ENCODE measurements around the gene PIK3R6.
"Not testable (repeated sequence)": the region's sequence is repeated elsewhere in the genome, so short reads cannot be mapped to it uniquely, and the experiment has no call there.

The PIK3R6 gene

DNA sequence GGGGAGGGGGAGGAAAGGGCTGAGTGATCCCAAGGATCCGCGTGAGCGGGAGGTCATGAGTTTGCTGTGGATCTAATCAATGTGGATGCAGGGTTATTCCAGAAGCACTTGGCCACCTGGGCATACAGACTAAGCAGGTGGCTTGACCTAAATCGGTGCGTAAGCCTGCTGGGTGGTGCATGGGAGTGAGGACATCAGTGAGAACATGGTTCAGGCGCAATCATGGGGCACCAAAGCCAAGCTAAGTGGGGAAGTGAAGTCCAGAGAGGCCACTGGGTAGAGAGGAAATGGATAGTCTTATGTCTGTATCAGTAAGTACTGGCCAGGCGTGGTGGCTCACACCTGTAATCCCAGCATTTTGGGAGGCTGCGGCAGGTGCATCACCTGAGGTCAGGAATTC lies 49.4 kb downstream of the PIK3R6 start:
- TF ChIP-seq, protein P1, sequence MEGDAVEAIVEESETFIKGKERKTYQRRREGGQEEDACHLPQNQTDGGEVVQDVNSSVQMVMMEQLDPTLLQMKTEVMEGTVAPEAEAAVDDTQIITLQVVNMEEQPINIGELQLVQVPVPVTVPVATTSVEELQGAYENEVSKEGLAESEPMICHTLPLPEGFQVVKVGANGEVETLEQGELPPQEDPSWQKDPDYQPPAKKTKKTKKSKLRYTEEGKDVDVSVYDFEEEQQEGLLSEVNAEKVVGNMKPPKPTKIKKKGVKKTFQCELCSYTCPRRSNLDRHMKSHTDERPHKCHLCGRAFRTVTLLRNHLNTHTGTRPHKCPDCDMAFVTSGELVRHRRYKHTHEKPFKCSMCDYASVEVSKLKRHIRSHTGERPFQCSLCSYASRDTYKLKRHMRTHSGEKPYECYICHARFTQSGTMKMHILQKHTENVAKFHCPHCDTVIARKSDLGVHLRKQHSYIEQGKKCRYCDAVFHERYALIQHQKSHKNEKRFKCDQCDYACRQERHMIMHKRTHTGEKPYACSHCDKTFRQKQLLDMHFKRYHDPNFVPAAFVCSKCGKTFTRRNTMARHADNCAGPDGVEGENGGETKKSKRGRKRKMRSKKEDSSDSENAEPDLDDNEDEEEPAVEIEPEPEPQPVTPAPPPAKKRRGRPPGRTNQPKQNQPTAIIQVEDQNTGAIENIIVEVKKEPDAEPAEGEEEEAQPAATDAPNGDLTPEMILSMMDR (IDR thresholded peaks at IDR 0.05; ENCODE audit: control extremely low read depth, extremely low read depth, low read depth, missing control alignments) = no peak
- CTCF ChIA-PET = interaction anchor here (2.0 kb wide), 1 partner anchor 10 kb away, joined by 6 read pairs; no protein-coding TSS in a partner anchor
- DNase-seq (ENCODE audit: extremely low spot score) = no peak
- POLR2A ChIA-PET = no interaction called here

DNA sequence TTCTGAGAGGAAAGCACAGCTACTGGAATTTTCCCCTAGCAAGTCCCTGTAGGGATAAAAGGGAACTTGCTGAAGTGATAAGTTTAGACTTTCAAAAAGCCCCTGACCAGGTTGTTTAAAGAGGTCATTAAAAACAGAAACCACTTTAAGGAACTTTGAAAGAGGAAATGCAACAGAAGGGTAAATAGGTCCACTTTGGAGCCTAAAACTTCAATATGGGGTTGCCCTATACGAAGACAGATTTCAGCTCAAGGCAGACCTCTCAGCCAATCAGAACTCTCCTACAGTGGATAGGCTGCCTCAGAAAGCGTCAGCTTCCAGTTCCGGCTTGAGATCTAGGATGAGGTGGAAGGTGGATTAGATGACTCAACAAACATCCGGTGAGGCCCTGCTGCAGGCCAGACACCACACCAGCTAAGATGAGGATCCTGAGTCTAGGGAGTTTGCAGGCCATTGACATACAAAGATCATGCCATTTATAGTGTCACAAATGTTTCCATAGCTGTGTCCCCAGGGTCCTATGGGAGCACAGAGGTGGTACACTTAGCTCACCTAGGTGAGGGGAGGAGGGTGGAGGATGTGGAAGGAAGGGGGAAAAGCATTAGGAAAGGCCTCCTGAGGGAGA lies 60.4 kb downstream of the PIK3R6 start:
- ChIA-PET CTCF (interaction anchor here (0.7 to 5.5 kb wide), 10 partner anchors 11 to 431 kb away, joined by 3 to 27 read pairs (median 4); partner anchors contain the start of gene KRABD2), POLR2A (interaction anchor here (0.6 to 1.3 kb wide), 5 partner anchors 9 to 176 kb away, joined by 3 to 6 read pairs (median 3); partner anchors contain the start of genes MYH10 and PIK3R6)
- TF ChIP-seq, protein P1 (IDR thresholded peaks at IDR 0.05; ENCODE audit: control extremely low read depth, extremely low read depth, low read depth, missing control alignments) = no peak
- DNase-seq (ENCODE audit: extremely low spot score) = peak; percentile 90

DNA sequence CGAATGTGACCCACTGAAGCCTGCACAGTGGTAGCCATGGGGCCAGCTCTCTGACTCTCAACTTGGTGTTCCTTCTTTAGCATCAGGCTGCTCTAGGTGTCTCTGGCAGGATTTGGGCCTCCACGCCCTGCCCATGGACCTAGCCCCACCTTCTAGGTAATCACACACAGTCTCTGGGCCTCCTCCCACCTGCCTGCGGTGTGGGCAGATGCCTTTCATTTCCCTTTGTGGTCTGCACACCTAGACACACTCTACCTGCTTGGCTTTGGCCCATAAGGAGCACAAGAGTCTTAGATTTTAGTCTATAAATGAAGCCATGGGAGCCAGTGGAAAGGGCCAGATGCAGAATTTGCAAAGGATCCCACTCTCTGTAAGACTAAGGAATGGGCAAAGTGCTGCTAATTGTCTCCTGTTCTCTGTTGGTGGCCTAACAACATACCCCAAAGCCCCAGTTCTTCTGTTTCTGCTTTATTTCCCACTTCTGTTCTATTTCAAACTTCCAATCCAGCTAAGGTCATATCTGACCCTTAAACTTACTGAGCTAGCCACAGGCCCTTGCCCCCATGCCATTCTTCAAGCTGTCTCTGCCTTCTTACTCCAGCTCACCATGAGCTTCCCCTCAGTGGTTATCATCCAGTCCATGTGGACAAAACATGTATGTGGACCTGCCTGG lies 61.1 kb downstream of the PIK3R6 start:
- POLR2A ChIA-PET = interaction anchor here (0.6 to 1.3 kb wide), 5 partner anchors 8 to 176 kb away, joined by 3 to 6 read pairs (median 3); partner anchors contain the start of genes MYH10 and PIK3R6
- TF ChIP-seq, protein P1 (IDR thresholded peaks at IDR 0.05; ENCODE audit: control extremely low read depth, extremely low read depth, low read depth, missing control alignments) = no peak
- CTCF ChIA-PET = interaction anchor here (0.7 to 5.5 kb wide), 7 partner anchors 15 to 190 kb away, joined by 3 to 27 read pairs (median 4); no protein-coding TSS in a partner anchor
- DNase-seq (ENCODE audit: extremely low spot score) = no peak

DNA sequence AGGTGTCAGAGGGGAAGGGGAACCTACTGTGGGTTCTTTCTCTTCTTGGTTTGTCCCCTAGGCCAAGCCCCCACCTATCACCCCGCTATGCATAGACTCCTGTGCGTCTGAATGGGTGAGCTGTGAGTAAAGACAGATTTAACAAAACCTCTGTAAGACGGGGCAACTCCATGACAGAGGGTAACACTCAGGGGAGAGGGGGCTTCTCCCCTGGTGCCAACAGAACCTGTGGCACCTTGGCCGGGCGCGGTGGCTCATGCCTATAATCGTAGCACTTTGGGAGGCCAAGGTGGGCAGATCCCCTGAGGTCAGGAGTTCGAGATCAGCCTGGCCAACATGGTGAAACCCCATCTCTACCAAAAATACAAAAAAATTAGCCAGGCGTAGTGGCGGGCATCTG lies 62.1 kb downstream of the PIK3R6 start:
- not testable (repeated sequence) for DNase-seq (ENCODE audit: extremely low spot score)
- CTCF ChIA-PET = interaction anchor here (1.0 to 5.5 kb wide), 3 partner anchors 20 to 191 kb away, joined by 3 to 27 read pairs (median 6); no protein-coding TSS in a partner anchor

DNA sequence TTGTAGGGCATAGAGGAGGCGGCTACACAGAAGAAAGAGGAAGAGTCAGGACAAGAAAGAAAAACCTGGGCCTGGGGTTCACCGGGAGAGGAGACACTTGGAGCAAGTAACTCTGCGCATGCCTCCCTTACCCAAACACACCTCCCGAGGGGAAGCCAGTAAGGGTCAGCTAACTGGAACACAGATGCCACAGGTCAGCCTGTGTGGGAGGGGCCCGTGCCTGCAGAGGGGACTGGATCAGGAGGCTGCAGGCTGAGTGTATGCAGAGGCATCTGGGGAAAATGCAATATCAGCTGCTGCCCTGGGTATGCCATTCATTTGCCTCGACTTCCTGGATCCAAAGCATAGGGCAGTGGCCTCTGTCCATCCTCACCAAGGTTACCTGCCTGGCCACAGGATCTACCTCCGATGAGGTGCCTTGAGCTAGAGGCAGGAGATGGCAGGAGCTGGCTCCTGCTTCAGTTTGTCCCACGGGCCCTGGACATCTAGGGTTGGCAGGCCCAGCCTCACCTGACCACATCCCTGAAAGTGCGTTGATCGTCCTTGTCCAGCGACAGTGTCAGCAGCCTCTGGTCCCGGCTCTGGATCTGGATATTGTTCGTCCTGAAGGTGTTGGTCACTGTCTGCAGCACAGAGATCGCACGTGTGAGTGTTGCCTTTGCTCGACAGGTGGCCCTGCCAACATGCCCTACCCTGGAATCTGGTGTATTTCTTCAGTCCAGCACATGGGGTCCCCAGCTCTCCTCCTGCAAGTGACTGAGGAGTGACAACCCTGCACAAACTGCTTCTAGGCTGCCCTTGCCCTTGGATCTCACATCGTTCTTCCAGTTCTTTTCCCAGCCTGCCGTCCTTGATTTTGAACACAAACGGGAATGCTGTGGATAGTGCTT lies 63.7 kb downstream of the PIK3R6 start:
- DNase-seq (ENCODE audit: extremely low spot score) = no peak
- ChIA-PET POLR2A (no interaction called here), CTCF (interaction anchor here (1.4 to 2.4 kb wide), 3 partner anchors 17 to 18 kb away, joined by 3 to 10 read pairs (median 6); no protein-coding TSS in a partner anchor)
- TF ChIP-seq, protein P1 (IDR thresholded peaks at IDR 0.05; ENCODE audit: control extremely low read depth, extremely low read depth, low read depth, missing control alignments) = no peak

More for the DNA sequence above, 62.1 kb downstream of the PIK3R6 start:
- POLR2A ChIA-PET = not testable (repeated sequence)

DNA sequence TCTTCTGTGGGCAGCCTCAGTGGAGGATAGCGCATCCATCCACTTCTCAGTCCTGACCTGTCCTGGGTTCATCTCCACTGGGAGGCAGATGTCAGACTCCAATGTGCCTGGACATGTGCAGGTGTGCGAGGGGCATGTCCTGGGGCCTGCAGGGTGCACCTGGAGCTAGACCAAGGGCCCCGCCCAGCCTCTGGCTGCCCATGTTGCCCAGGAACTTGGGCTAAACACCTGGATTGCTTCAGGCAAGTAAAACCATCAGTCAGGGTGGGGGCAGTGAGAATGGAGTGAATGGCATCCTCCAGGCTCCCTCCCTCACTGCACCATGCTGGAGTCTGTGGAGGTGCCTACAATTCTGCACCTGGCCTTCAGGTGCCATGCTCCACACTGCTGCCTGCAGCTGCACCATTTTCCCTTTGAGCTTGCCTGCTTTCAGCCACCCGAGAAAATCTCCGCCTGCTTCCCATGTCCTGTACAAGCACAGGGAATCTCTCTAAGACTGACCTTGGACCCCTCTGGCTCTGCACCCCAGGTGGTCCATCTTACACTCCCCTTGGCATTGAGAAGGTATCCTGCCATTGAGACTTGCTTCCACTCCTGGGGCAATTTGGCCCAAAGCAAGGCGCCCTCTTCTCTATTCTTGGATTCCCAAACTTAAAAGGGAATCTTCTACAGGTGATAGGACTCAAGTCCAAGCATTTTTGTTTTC lies 66.2 kb downstream of the PIK3R6 start:
- ChIA-PET CTCF (interaction anchor here (2.4 to 4.0 kb wide), 2 partner anchors 15 to 16 kb away, joined by 10 to 21 read pairs; no protein-coding TSS in a partner anchor), POLR2A (no interaction called here)
- DNase-seq (ENCODE audit: extremely low spot score) = no peak
- TF ChIP-seq, protein P1 (IDR thresholded peaks at IDR 0.05; ENCODE audit: control extremely low read depth, extremely low read depth, low read depth, missing control alignments) = no peak

All from GM10248 (cell line).